ENCODE measurements around the gene TGIF2. TPM values are rescaled to one million over a fixed set of nuclear protein-coding genes. Genes with fewer than 3 reads are reported as not detected.

TGIF2 gene
- total and polyA plus RNA-seq, 4 donors, result 4.2 to 32.8 (median 11.1) TPM

GRCh38 chr20:36532388-36532787, 41.0 kb upstream of the TGIF2 start:
- Histone ChIP-seq H3K9ac (ENCODE audit: insufficient read depth in 1 of 2, low read length in 2 of 2) (no peak overlapping the region), H3K4me1 (ENCODE audit: control insufficient read depth in 5 of 5, insufficient read depth in 5 of 5, low read length in 5 of 5) (no peaks in the 10 kb centered on the region), H3K27me3 (ENCODE audit: control insufficient read depth in 3 of 3, insufficient read depth in 3 of 3, low read length in 2 of 3) (no peaks in the 10 kb centered on the region), H3K9me3 (ENCODE audit: control insufficient read depth in 4 of 4, insufficient read depth in 3 of 4, low read length in 3 of 4) (no peaks in the 10 kb centered on the region), H3K36me3 (ENCODE audit: control insufficient read depth in 4 of 4, insufficient read depth in 4 of 4, low read length in 4 of 4) (peaks cover 0 to 11% (median 3%) of the 10 kb centered on the region in 4 donors), H3K4me3 (no peak overlapping the region), H3K27ac (ENCODE audit: low read depth in 1 of 2, low read length in 1 of 2) (no peak overlapping the region)
- DNase-seq (no peak), ATAC-seq (ENCODE audit: insufficient read depth, low FRiP score) (no peak)
- no peak for TF ChIP-seq CTCF (IDR thresholded peaks at IDR 0.05; ENCODE audit: control extremely low read depth, extremely low read depth)
- 92 to 94% methylated on average over 10 of the region's 10 CpGs for WGBS, 2 donors

- Histone ChIP-seq H3K27ac (ENCODE audit: low read depth in 1 of 2, low read length in 1 of 2) (no peak overlapping the region), H3K27me3 (ENCODE audit: control insufficient read depth in 3 of 3, insufficient read depth in 3 of 3, low read length in 2 of 3) (no peaks in the 10 kb centered on the region), H3K4me3 (no peak overlapping the region), H3K9ac (ENCODE audit: insufficient read depth in 1 of 2, low read length in 2 of 2) (no peak overlapping the region), H3K9me3 (ENCODE audit: control insufficient read depth in 4 of 4, insufficient read depth in 3 of 4, low read length in 3 of 4) (no peaks in the 10 kb centered on the region), H3K36me3 (ENCODE audit: control insufficient read depth in 4 of 4, insufficient read depth in 4 of 4, low read length in 4 of 4) (peaks cover 0 to 7% (median under 1%) of the 10 kb centered on the region in 4 donors), H3K4me1 (ENCODE audit: control insufficient read depth in 5 of 5, insufficient read depth in 5 of 5, low read length in 5 of 5) (no peaks in the 10 kb centered on the region)
- WGBS, 2 donors, result 89 to 92% methylated on average over 3 of the region's 3 CpGs
- ATAC-seq (ENCODE audit: insufficient read depth, low FRiP score) (no peak), DNase-seq (no peak)
- no peak for TF ChIP-seq CTCF (IDR thresholded peaks at IDR 0.05; ENCODE audit: control extremely low read depth, extremely low read depth)
Observed at GRCh38 chr20:36532822-36533221, 40.6 kb upstream of the TGIF2 start.

GRCh38 chr20:36538026-36538722, 35.2 kb upstream of the TGIF2 start:
- no peak overlapping the region for H3K9ac ChIP-seq (ENCODE audit: insufficient read depth in 1 of 2, low read length in 2 of 2)
- H3K36me3 ChIP-seq (ENCODE audit: control insufficient read depth in 4 of 4, insufficient read depth in 4 of 4, low read length in 4 of 4), result no peaks in the 10 kb centered on the region
- H3K4me1 ChIP-seq (ENCODE audit: control insufficient read depth in 5 of 5, insufficient read depth in 5 of 5, low read length in 5 of 5), result peaks cover 0 to 20% (median 8%) of the 10 kb centered on the region in 5 donors
- peak overlapping the region in 1 of 2 donors; percentile 56 for H3K27ac ChIP-seq (ENCODE audit: low read depth in 1 of 2, low read length in 1 of 2)
- no peak for TF ChIP-seq CTCF (IDR thresholded peaks at IDR 0.05; ENCODE audit: control extremely low read depth, extremely low read depth)
- DNase-seq (peak in 2 of 3 donors; percentile 36 to 46), ATAC-seq (ENCODE audit: insufficient read depth, low FRiP score) (no peak)
- H3K27me3 ChIP-seq (ENCODE audit: control insufficient read depth in 3 of 3, insufficient read depth in 3 of 3, low read length in 2 of 3), result no peaks in the 10 kb centered on the region
- WGBS, 2 donors, result 82 to 93% methylated on average over 11 of the region's 11 CpGs
- no peak overlapping the region for H3K4me3 ChIP-seq
- H3K9me3 ChIP-seq (ENCODE audit: control insufficient read depth in 4 of 4, insufficient read depth in 3 of 4, low read length in 3 of 4), result no peaks in the 10 kb centered on the region

Data from lung (tissue), 12 donors.